Activated CD8-positive, alpha-beta memory T cell treated with anti-CD3 and anti-CD28 coated beads for 1 hour (primary cell): ENCODE results near the gene PCOLCE2.

Experiments
- DNase-seq, 2 donors: peaks; one replicate each; pipeline ENCODE4 v3.0.0-alpha.2; 2020; ENCODE audit warnings: low read depth in 1 of 2; ENCODE audit errors: extremely low read depth in 1 of 2

The PCOLCE2 gene

DNA sequence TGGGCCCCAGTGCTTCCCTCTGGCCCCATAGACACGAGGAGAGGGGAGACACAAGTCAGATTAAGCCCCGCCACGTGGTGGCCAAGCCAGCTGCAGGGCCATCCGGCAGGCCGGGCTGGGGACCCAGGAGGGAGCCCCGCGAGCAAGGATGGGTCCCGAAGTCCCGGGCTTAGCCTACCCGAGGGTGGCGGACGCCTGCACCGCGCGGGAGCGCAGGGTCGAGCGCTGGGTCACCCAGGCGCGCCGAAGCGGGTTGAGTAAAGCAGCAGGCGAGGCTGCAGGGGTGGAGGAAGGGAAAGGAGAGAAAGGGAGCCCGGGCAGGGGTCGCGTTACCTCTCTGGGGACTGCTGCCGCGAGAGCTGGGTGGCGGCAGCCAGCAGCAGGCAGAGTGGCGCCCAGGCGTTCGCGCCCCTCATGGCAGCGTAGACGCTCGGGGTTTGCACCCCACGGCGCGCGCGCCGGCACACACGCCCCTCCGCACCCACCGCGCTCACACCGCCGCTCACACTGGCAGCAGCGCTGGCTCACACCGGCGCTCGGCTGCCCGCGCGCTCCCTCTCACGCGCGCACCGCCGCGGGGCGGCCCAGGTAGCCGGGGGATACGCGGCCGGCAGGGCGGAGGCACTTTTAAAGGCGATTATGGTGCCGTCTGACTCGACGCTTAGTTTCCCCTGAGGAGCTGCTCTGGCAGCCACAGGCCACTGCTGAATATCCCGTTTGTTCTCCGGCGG is at the start of gene PCOLCE2:
Gene PCOLCE2, minus strand, starts transcription at position 603 of the 731 bp plus-strand sequence. Its CDS starts 187 bp downstream, at position 416.
- no peak for DNase-seq

DNA sequence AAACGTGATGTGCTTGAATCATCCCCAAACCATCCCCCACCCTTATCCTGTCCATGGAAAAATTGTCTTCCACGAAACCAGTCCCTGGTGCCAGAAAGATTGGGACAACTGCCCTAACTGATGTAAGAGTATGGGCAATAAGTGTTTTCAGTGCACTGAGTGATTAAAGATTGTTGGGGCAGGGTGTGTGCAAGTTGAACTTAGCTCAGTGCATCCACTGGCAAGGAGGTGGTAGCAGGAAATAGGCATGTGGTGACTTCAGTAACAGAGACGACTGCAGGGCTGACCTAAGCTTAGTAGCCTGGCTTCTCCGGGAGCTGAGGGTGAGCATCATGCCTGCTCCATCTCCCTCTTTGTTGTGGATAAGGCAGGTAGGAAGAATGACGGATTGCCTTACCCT is 47.1 kb upstream of the PCOLCE2 start:
- no peak for DNase-seq

DNA sequence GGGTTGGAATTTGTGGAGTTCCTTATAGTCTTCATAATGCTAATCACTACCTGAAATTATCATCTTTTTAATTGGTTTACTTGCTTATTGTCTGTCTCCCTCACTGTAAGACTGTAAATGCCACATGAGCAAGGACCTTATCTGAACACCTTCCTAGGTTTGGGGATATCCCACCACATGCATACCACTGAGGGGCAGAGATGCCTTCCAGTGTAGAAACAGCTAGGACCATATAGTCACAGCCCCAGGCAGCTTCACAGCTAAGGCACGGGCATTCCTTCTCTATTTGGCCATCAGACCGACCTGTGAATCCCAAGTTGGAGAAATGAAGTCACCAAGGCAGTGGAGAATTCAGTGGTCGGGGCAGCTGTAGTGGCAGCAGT is 46.0 kb upstream of the PCOLCE2 start:
- DNase-seq, result no peak

- no peak for DNase-seq
These were observed 45.4 kb upstream of the PCOLCE2 start for GRCh38 chr3:142934128-142934886.

GRCh38 chr3:142931222-142931621 is 42.3 kb upstream of the PCOLCE2 start:
- no peak for DNase-seq

- no peak for DNase-seq
These were observed 41.6 kb upstream of the PCOLCE2 start for GRCh38 chr3:142930463-142930862.

GRCh38 chr3:142929890-142930289 is 41.0 kb upstream of the PCOLCE2 start:
- no peak for DNase-seq

DNA sequence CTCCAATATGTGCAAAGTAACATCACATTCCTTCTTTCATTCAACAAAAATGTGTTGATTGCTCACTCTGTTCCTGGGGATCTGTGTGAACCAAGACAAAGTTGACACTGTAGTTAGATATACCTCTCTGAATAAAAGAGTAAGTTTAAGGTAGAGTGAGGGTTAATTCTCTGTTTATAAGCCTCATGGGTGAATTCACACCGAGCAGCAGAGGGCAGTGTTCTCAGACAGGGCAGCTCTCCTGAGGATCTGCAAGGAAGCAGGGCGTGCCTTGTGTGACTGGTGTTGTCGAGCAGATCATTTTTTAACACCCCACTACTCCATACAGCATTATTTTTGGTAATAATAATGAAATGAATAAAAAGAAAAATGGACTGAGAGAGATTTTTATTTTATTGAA is 40.2 kb upstream of the PCOLCE2 start:
- DNase-seq, result no peak

DNA sequence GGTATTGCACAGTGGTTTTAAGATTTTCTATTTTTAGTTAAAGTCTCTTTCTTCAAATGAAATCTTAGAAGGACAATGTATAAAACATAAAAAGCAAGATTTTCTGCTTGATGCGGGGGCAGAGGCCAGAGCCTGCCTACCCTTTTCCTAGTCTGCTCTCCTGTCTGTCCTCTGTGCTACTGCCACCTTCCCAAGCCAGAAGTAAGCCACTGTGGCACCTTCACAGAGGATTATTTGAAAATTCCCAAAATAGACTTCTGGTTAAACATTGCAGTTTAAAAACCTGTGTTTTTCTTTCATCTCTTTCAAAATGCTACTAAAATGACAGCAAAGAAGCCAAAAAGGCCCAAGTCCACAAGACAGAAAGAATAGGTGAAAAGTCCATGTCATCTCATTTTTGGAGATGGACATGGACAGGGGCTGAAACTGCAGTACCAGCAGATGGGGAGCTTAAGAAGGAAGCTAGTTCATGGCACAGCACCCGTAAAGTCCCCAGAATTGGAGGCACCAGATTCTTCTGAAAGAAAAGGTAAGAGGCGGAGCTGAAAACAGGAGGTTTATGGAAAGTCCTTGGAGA is 37.6 kb upstream of the PCOLCE2 start:
- no peak for DNase-seq

DNA sequence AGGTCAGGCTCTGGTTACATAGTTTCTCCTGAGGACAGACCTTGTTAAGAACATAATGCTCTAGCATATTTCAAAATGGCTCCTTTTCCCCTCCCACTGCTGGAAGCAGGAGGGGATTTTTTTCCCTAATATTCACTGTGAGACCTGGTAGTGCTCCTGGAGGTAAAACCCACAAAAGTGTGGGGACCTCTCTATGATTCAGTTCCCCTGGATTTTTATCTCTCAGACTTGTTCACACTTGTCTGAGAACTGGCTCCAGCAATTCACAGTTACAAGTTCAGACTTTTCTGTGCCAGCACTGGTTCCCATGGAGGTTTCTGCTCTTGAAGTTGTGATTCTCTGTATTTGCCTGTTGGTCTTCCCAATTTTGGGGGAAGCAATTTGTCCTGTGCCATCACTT is 36.3 kb upstream of the PCOLCE2 start:
- no peak for DNase-seq

GRCh38 chr3:142923694-142924093 is 34.8 kb upstream of the PCOLCE2 start:
- no peak for DNase-seq

- DNase-seq, result no peak
These were observed 27.7 kb upstream of the PCOLCE2 start for GRCh38 chr3:142916605-142917004.

- no peak for DNase-seq
These were observed 26.8 kb upstream of the PCOLCE2 start for GRCh38 chr3:142915636-142916035.

GRCh38 chr3:142914286-142914811 is 25.5 kb upstream of the PCOLCE2 start:
- no peak for DNase-seq

- DNase-seq, result no peak
These were observed 24.5 kb upstream of the PCOLCE2 start for GRCh38 chr3:142913432-142913831.

DNA sequence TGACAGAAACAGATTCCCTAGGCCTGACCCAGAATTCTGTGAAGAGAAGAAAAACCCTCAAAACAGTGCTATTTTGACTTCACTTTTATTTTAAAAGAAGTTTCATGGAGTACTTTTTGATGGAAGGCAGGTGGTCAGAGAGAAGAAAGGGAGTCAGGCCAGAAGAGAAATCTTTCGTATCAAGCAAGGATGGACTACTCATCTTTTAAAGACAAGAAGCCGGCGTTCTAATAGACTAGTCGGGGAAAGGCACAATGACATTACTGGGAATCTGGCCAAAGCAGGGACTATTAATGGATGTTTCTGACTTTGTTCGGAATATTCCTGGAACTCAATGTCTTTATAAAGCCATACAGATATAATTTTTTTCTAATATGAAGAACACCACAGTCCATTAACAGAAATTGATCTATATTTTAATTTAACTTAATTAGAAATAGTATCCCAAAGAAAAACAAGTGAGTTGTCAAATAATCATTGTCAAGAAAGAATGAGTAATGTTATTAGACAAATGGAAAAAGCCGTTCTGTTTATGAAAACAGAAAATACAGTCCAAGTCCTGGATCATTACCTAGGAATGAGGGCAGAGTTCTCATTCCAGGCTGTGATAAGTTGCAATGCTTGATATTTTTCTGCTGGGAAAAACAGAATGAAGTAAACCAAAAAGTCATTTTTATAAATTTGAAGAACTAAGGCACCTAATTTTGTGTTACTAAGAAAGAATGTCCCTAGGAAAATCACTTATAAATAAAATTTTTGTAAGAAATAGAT is 23.7 kb upstream of the PCOLCE2 start:
- DNase-seq, result no peak

DNA sequence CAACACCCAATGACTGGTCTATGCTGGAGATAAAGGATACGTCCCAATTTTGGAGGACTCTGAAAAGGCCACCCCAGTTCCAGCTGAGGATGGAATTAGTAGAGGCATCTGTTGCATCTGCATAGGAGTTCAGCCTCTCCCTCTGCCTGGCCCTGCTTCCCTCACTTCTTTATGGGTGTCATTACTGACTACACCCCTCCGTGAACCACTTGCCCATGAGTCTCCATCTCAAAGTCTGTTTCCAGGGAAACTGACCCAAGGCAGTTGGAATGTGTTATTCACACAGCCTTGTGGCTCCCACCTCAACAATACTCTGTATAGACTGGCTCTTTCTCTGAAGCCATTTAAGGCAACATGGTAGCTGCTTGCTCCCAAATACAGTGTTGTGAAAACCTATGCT is 21.4 kb upstream of the PCOLCE2 start:
- no peak for DNase-seq

DNA sequence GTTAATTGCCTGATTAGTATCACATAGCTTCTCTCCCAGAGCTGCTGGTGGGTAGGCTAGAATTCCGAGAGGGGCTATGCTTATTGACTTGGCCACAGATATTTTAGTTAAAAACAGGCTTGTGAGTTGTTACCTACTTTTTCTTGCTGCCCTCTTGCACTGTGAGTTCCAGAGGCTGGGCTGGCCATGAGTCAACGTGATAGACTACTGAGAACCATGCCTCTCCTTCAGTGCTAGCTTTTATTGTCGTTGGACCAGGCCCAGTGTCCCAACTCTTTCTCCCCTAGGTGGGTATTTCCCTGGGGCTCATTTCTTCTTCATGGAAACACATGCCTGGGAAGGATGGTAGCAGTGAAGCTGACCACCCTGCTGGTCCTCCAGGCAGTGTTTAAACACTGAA is 20.4 kb upstream of the PCOLCE2 start:
- no peak for DNase-seq

GRCh38 chr3:142907996-142908395 is 19.1 kb upstream of the PCOLCE2 start:
- no peak for DNase-seq

GRCh38 chr3:142904639-142905436 is 16.0 kb upstream of the PCOLCE2 start:
- DNase-seq, result no peak
